Astrocyte (in vitro differentiated cells and primary cell): ENCODE data around the gene ARAP2.

Source experiments
- CTCF ChIP-seq: IDR thresholded peaks from 2 replicates; pipeline ENCODE4 v1.5.1; 2011; ENCODE audit warnings: low read depth, mild to moderate bottlenecking, inconsistent platforms, low read length, moderate library complexity; ENCODE audit not compliant: insufficient read depth
- EZH2 ChIP-seq: IDR thresholded peaks from 2 replicates; pipeline ENCODE4 v1.6.1; 2012; ENCODE audit warnings: mild to moderate bottlenecking, low read length, inconsistent platforms; ENCODE audit not compliant: insufficient read depth

- TF ChIP-seq CTCF (no peak), EZH2 (no peak)
These were observed 48.4 kb upstream of the ARAP2 start for GRCh38 chr4:36292556-36293188.
